GM21619 (cell line): ENCODE measurements around the gene LGI4.

Experiments
- ATAC-seq: cut with Tn5 transposase; IDR thresholded peaks from one replicate; pipeline ENCODE4 v1.9.1; 2021; ENCODE audit not compliant: unreplicated experiment

The LGI4 gene

GRCh38 chr19:35088131-35088913, 46.5 kb downstream of the LGI4 start:
- ATAC-seq: no peak

- ATAC-seq: no peak
Observed at GRCh38 chr19:35087393-35087792, 47.5 kb downstream of the LGI4 start.

GRCh38 chr19:35086455-35086854, 48.4 kb downstream of the LGI4 start:
- no peak for ATAC-seq

GRCh38 chr19:35085947-35086346, 48.9 kb downstream of the LGI4 start:
- ATAC-seq: peak; percentile 71

GRCh38 chr19:35084509-35084762, 50.4 kb downstream of the LGI4 start:
- ATAC-seq: no peak

- no peak for ATAC-seq
Observed at GRCh38 chr19:35083691-35084508, 51.0 kb downstream of the LGI4 start.

GRCh38 chr19:35081201-35081600, 53.7 kb downstream of the LGI4 start:
- no peak for ATAC-seq

- no peak for ATAC-seq
Observed at GRCh38 chr19:35080613-35081170, 54.2 kb downstream of the LGI4 start.

GRCh38 chr19:35079826-35080225, 55.0 kb downstream of the LGI4 start:
- no peak for ATAC-seq

GRCh38 chr19:35077411-35078223, 57.2 kb downstream of the LGI4 start:
- no peak for ATAC-seq

GRCh38 chr19:35076657-35077056, 58.2 kb downstream of the LGI4 start:
- ATAC-seq: no peak

- no peak for ATAC-seq
Observed at GRCh38 chr19:35076026-35076370, 58.9 kb downstream of the LGI4 start.

GRCh38 chr19:35075202-35076025, 59.4 kb downstream of the LGI4 start:
- no peak for ATAC-seq
